Thyroid gland (tissue), 4 donors: ENCODE results near the gene FAM118B. TPM values are rescaled to one million over a fixed set of nuclear protein-coding genes. Genes with fewer than 3 reads are reported as not detected.
A peak's percentile ranks its signal among the peaks of the same experiment; 100 is the strongest.

Experiments used
- DNase-seq, 2 donors: peaks; one replicate each; pipeline ENCODE4 v3.0.0-alpha.2; 2019
- H3K27ac ChIP-seq, 3 donors: fragments of 200-600 bp; sonication (generic); 1 replicate in 2 of 3; 2 replicates in 1 of 3; pipeline ENCODE4 v1.5.1; 2016 to 2019; ENCODE audit warnings: mild to moderate bottlenecking in 1 of 3, moderate library complexity in 1 of 3
- H3K27me3 ChIP-seq: fragments of 200-600 bp; sonication (generic); one replicate; pipeline ENCODE4 v1.5.1; 2019
- H3K36me3 ChIP-seq, 2 donors: fragments of 200-600 bp; sonication (generic); one replicate each; pipeline ENCODE4 v1.5.1; 2016 to 2019
- H3K4me1 ChIP-seq, 2 donors: fragments of 200-600 bp; sonication (generic); one replicate each; pipeline ENCODE4 v1.5.1; 2017 to 2019
- H3K4me3 ChIP-seq, 3 donors: fragments of 200-600 bp; sonication (generic); replicated peaks in 1 of 3; 1 replicate in 2 of 3; 2 replicates in 1 of 3; pipeline ENCODE4 v1.5.1; 2016; ENCODE audit warnings: mild to moderate bottlenecking in 1 of 3
- H3K9me3 ChIP-seq: fragments of 200-600 bp; sonication (generic); one replicate; pipeline ENCODE4 v1.5.1; 2017
- POLR2A ChIP-seq, 2 donors: fragments of 450-650 bp; IDR thresholded peaks; one replicate each; pipeline ENCODE4 v1.6.1; 2017; ENCODE audit warnings: antibody characterized with exemption in 2 of 2, mild to moderate bottlenecking in 2 of 2, moderate library complexity in 1 of 2
- WGBS, 2 donors: methylation state at CpG; one replicate each; pipeline ENCODE4 v1.1.5; 2017; 5-methylcytosine and 5-hydroxymethylcytosine counted together
- intact Hi-C: fragments of 100-400 bp; cut with DNase I; formaldehyde crosslinking; loops from one replicate; pipeline ENCODE4 v1.15.1; 2023
- total RNA-seq, 4 donors: library from RNA; depleted of rRNA; stranded (reverse); fragments of >200 nt; gene quantifications; one replicate each; pipeline ENCODE4 v1.2.3, GENCODE V29; 2016
- TF ChIP-seq, protein P1 (sequence below), 6 experiments: fragments of 200-600 bp in 3 of 6; fragments of 450-650 bp in 3 of 6; sonication (generic) in 3 of 6; IDR thresholded peaks; one replicate each; pipeline ENCODE4 v1.5.1; 2016 to 2019; ENCODE audit warnings: antibody characterized with exemption in 6 of 6, mild to moderate bottlenecking in 2 of 6, inconsistent platforms in 1 of 6, moderate library complexity in 1 of 6

Gene FAM118B
- total RNA-seq, 4 donors from 2014 or later, result 21.7 to 25.0 (median 23.3) TPM

DNA sequence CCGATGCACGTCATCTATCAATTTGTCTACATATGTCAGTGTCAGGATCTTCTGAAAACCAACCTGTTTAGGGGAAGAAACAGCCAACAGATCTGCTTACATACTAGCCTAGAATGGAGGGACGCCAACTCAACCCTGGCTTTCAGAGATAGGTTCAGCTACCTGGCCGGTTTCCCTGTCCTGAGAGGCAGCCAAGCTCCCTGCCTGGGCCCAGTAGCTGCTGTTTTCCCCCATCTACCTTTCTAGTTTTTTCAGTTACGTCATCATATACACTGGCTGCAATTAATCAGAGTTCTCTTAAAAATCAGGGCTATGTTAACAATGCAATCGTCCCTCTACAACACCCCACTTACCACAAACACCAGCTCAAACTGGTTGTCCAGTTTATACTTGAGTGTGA is 56.1 kb downstream of the FAM118B start:
- H3K4me1 ChIP-seq, result peaks cover 8 to 11% of the 10 kb centered on the region in 2 donors
- peak overlapping the region in 2 of 3 donors; percentile 3 to 83 for H3K4me3 ChIP-seq
- TF ChIP-seq, protein P1, sequence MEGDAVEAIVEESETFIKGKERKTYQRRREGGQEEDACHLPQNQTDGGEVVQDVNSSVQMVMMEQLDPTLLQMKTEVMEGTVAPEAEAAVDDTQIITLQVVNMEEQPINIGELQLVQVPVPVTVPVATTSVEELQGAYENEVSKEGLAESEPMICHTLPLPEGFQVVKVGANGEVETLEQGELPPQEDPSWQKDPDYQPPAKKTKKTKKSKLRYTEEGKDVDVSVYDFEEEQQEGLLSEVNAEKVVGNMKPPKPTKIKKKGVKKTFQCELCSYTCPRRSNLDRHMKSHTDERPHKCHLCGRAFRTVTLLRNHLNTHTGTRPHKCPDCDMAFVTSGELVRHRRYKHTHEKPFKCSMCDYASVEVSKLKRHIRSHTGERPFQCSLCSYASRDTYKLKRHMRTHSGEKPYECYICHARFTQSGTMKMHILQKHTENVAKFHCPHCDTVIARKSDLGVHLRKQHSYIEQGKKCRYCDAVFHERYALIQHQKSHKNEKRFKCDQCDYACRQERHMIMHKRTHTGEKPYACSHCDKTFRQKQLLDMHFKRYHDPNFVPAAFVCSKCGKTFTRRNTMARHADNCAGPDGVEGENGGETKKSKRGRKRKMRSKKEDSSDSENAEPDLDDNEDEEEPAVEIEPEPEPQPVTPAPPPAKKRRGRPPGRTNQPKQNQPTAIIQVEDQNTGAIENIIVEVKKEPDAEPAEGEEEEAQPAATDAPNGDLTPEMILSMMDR (IDR thresholded peaks at IDR 0.05), result no peak
- no peak for TF ChIP-seq POLR2A (IDR thresholded peaks at IDR 0.05)
- no peaks in the 10 kb centered on the region for H3K27me3 ChIP-seq
- H3K27ac ChIP-seq, result peak overlapping the region in 2 of 3 donors; percentile 81 to 90
- peak; percentile 53 to 57 for DNase-seq
- intact Hi-C loops, result loop anchor here (5.0 kb wide), 1 partner anchor 55 kb away; the partner anchor contains the start of genes FAM118B and RPUSD4
- WGBS, 2 donors, result 55 to 64% methylated on average over 6 of the region's 6 CpGs
- no peaks in the 10 kb centered on the region for H3K9me3 ChIP-seq
- H3K36me3 ChIP-seq, result peaks cover 43 to 47% of the 10 kb centered on the region in 2 donors

DNA sequence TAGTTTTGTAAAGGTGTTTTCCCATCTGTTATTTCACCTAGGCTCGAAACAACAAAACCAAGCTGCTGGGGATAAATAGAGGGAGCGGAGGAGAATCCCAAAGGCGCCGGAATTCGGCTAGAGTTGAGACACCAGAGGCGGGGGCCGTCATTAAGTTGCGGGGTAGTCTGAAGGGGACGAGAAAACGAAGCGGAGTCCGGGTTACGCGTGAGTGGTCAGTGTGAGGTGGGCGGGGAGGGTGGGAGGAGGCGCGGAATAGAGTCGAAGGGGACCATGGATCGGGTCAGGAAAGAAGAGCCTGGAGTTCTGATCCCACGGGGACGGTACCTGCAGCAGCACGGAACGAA is 56.8 kb downstream of the FAM118B start:
- Histone ChIP-seq H3K4me3 (peak overlapping the region; percentile 3 to 83 (median 74)), H3K4me1 (peaks cover 8 to 11% of the 10 kb centered on the region in 2 donors), H3K9me3 (no peaks in the 10 kb centered on the region), H3K27ac (peak overlapping the region; percentile 69 to 90 (median 81)), H3K36me3 (peaks cover 37 to 40% of the 10 kb centered on the region in 2 donors), H3K27me3 (no peaks in the 10 kb centered on the region)
- TF ChIP-seq, protein P1 (IDR thresholded peaks at IDR 0.05), result no peak
- no peak for TF ChIP-seq POLR2A (IDR thresholded peaks at IDR 0.05)
- WGBS, 2 donors, result 0 to 1% methylated on average over 23 of the region's 23 CpGs
- intact Hi-C loops, result loop anchor here (5.0 kb wide), 1 partner anchor 56 kb away; the partner anchor contains the start of genes FAM118B and RPUSD4
- no peak for DNase-seq

DNA sequence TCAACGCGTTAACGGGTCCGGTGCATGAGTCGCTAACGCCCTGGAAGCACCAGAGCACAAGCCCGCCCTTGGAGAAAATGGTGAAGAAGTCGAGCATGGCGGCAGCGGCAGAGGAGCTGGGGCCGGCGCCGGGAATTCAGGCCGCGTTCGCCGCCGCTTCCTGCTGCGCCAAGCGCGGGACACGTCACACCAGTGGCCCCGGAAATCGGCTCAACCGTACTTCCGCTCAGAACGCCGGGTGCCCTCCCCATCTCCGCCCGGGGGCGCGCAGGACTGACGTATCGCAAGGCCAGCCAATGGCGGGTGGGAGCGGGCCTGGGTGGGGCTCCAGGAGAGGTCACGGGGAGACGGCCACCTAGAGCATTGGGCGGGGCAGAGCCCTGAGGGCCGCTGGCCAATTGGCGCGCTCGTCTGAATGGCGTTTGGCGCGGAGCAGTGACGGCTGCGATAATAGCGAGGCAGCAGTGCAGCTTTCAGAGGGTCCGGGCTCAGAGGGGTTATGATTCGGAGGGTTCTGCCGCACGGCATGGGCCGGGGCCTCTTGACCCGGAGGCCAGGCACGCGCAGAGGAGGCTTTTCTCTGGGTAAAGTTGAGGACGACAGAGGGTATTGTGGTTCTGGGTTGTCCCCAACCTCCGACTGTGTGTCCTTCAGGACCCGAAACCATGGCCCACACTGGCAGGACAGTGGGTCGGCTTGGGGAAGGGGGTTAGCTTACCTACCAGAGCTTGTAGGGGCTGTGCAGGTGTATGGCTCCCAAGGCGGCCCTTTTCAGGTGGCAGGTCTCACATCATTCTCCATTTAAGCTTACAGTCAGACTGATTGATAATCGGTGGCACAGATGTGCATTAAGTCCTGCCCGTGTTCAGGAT is 57.4 kb downstream of the FAM118B start, which contains the start of the genes FOXRED1 and SRPRA:
FOXRED1 (plus strand) TSS at position 447 of the 872 bp plus-strand sequence; CDS start at position 500, 53 bp downstream.
SRPRA (minus strand) TSS at position 188 of the 872 bp plus-strand sequence; CDS start at position 97, 91 bp downstream.
- peaks cover 34 to 37% of the 10 kb centered on the region in 2 donors for H3K36me3 ChIP-seq

DNA sequence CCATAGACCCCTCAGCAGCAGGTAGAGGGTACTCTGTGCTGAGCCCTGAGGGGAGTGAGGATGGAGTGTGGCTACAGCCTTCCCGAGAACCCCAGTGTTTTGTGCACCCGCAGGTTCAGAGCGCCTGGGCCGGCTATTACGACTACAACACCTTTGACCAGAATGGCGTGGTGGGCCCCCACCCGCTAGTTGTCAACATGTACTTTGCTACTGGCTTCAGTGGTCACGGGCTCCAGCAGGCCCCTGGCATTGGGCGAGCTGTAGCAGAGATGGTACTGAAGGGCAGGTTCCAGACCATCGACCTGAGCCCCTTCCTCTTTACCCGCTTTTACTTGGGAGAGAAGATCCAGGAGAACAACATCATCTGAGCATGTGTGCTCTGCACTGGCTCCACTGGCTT is 65.7 kb downstream of the FAM118B start:
- H3K4me3 ChIP-seq, result no peak overlapping the region

More for the DNA sequence above, 57.4 kb downstream of the FAM118B start, which contains the start of the genes FOXRED1 and SRPRA:
- intact Hi-C loops, result loop anchor here (5.0 kb wide), 1 partner anchor 57 kb away; the partner anchor contains the start of genes FAM118B and RPUSD4
- no peaks in the 10 kb centered on the region for H3K27me3 ChIP-seq
- peak within 1 kb of the TSS; percentile 69 to 90 (median 83) for H3K27ac ChIP-seq
- peak; percentile 100 for DNase-seq
- H3K4me1 ChIP-seq, result peaks cover 8 to 11% of the 10 kb centered on the region in 2 donors
- TF ChIP-seq, protein P1 (IDR thresholded peaks at IDR 0.05), result peak in 1 of 6 experiments; percentile 9
- TF ChIP-seq POLR2A (IDR thresholded peaks at IDR 0.05), result peak in 1 of 2 donors; percentile 85
- no peaks in the 10 kb centered on the region for H3K9me3 ChIP-seq
- H3K4me3 ChIP-seq, result peak within 1 kb of the TSS; percentile 21 to 83 (median 74)
- 0 to 1% methylated on average over 9 to 33 of the region's 64 CpGs for WGBS, 2 donors

DNA sequence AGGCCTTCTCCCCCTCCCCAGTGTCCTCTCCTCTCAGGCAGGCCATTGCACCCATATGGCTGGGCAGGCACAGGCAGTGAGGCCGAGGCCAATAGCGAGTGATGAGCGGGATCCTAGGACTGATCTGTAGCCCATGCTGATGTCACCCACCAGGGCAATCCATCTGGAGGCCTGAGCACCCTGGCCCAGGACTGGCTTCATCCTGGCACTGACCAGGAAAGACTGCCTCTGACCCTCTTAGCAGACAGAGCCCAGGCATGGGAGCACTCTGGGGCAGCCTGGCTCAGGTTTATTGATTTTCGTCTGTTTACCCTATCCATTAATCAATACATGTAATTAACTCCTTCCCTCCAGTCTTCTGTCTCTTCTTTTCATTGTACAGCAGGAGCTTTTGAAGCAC is 66.2 kb downstream of the FAM118B start:
- Histone ChIP-seq H3K36me3 (peaks cover 0 to 7% of the 10 kb centered on the region in 2 donors), H3K4me1 (peaks cover 5 to 10% of the 10 kb centered on the region in 2 donors), H3K9me3 (no peaks in the 10 kb centered on the region), H3K27me3 (no peaks in the 10 kb centered on the region), H3K27ac (no peak overlapping the region), H3K4me3 (no peak overlapping the region)
- TF ChIP-seq, protein P1 (IDR thresholded peaks at IDR 0.05), result no peak
- no peak for TF ChIP-seq POLR2A (IDR thresholded peaks at IDR 0.05)
- intact Hi-C loops, result no loop called here
- WGBS, 2 donors, result 89 to 90% methylated on average over 4 of the region's 4 CpGs
- DNase-seq, result no peak

More for the DNA sequence above, 65.7 kb downstream of the FAM118B start:
- no peaks in the 10 kb centered on the region for H3K27me3 ChIP-seq
- 96 to 97% methylated on average over 11 of the region's 11 CpGs for WGBS, 2 donors
- no peaks in the 10 kb centered on the region for H3K9me3 ChIP-seq
- H3K36me3 ChIP-seq, result peaks cover 0 to 7% of the 10 kb centered on the region in 2 donors
- no peak for TF ChIP-seq POLR2A (IDR thresholded peaks at IDR 0.05)
- H3K27ac ChIP-seq, result no peak overlapping the region
- DNase-seq, result no peak
- intact Hi-C loops, result no loop called here
- peaks cover 5 to 9% of the 10 kb centered on the region in 2 donors for H3K4me1 ChIP-seq
